IPS DF 4.7 (cell line): ENCODE measurements around the gene PLEKHN1.

Experiments
- DNase-seq: peaks from one replicate; pipeline ENCODE4 v3.0.0-alpha.2; 2013; ENCODE audit warnings: low spot score; ENCODE audit errors: extremely low read depth

Gene PLEKHN1

GRCh38 chr1:930633-931138 lies 35.6 kb upstream of the PLEKHN1 start:
- DNase-seq: no peak

GRCh38 chr1:931380-932172 lies 34.7 kb upstream of the PLEKHN1 start:
- DNase-seq: no peak

GRCh38 chr1:932173-932510 lies 34.1 kb upstream of the PLEKHN1 start:
- DNase-seq: no peak

GRCh38 chr1:932776-933602 lies 33.3 kb upstream of the PLEKHN1 start:
- DNase-seq: no peak

GRCh38 chr1:933603-933940 lies 32.7 kb upstream of the PLEKHN1 start:
- no peak for DNase-seq

GRCh38 chr1:934991-935750 lies 31.1 kb upstream of the PLEKHN1 start:
- DNase-seq: no peak

GRCh38 chr1:935751-936231 lies 30.5 kb upstream of the PLEKHN1 start:
- DNase-seq: no peak

- no peak for DNase-seq
Measured at GRCh38 chr1:936348-937264, 29.7 kb upstream of the PLEKHN1 start.

- no peak for DNase-seq
Measured at GRCh38 chr1:937521-937920, 28.8 kb upstream of the PLEKHN1 start.

- DNase-seq: no peak
Measured at GRCh38 chr1:938088-938683, 28.1 kb upstream of the PLEKHN1 start.

- DNase-seq: no peak
Measured at GRCh38 chr1:938711-939489, 27.4 kb upstream of the PLEKHN1 start.

GRCh38 chr1:939511-940106 lies 26.7 kb upstream of the PLEKHN1 start:
- DNase-seq: no peak

- DNase-seq: no peak
Measured at GRCh38 chr1:940107-941014, 25.9 kb upstream of the PLEKHN1 start.

- DNase-seq: no peak
Measured at GRCh38 chr1:941015-941587, 25.2 kb upstream of the PLEKHN1 start.

GRCh38 chr1:941588-942383 lies 24.5 kb upstream of the PLEKHN1 start:
- no peak for DNase-seq

GRCh38 chr1:942411-942821 lies 23.9 kb upstream of the PLEKHN1 start:
- no peak for DNase-seq
